Right lobe of liver (tissue), 4 donors: ENCODE results near the gene B4GALT5.

Source experiments
- POLR2A ChIP-seq: fragments of 450-650 bp; IDR thresholded peaks from one replicate; pipeline ENCODE4 v1.6.1; 2017; ENCODE audit warnings: antibody characterized with exemption, mild to moderate bottlenecking
- TF ChIP-seq, protein P1 (sequence below), 4 donors: fragments of 200-600 bp in 3 of 4; fragments of 450-650 bp in 1 of 4; IDR thresholded peaks; one replicate each; pipeline versions ENCODE4 v1.5.1 to v1.8.0; 2016 to 2022; ENCODE audit warnings: antibody characterized with exemption in 4 of 4, mild to moderate bottlenecking in 2 of 4
- donor health status: DM: no; HTN: no; CAD: no.
- donor health status: DM: no; HTN: no; CAD: no.
- donor health status: DM: no; HTN: yes; CAD: no.

DNA sequence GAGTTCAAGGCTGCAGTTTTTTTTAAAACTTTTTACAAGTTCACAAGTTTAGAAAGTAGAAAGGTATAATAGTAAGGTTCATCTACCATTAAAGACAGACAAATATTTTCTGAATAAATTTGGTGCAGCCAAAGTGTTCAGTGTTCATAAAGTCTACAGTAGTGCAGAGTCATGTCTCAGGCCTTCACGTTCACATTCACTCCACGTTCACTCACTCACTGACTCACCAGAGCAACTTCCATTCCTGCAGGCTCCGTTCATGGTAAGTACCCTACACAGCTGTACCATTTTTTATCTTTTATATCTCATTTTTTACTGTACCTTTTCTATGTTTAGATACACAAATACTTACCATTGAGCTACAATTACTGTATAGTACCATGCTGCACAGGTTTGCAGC lies 67.6 kb downstream of the B4GALT5 start:
- TF ChIP-seq, protein P1, sequence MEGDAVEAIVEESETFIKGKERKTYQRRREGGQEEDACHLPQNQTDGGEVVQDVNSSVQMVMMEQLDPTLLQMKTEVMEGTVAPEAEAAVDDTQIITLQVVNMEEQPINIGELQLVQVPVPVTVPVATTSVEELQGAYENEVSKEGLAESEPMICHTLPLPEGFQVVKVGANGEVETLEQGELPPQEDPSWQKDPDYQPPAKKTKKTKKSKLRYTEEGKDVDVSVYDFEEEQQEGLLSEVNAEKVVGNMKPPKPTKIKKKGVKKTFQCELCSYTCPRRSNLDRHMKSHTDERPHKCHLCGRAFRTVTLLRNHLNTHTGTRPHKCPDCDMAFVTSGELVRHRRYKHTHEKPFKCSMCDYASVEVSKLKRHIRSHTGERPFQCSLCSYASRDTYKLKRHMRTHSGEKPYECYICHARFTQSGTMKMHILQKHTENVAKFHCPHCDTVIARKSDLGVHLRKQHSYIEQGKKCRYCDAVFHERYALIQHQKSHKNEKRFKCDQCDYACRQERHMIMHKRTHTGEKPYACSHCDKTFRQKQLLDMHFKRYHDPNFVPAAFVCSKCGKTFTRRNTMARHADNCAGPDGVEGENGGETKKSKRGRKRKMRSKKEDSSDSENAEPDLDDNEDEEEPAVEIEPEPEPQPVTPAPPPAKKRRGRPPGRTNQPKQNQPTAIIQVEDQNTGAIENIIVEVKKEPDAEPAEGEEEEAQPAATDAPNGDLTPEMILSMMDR (IDR thresholded peaks at IDR 0.05): no peak
- TF ChIP-seq POLR2A: no peak
